ENCODE measurements around the gene ALAD. TPM values are rescaled to one million over a fixed set of nuclear protein-coding genes. Genes with fewer than 3 reads are reported as not detected.

Gene ALAD
- total and polyA plus RNA-seq, 2 of the 13 experiments (the other 11 are each of a cell fraction or from before 2014, with no cell fraction given): 21.8 to 30.1 TPM

GRCh38 chr9:113410207-113410864 lies 9.3 kb upstream of the ALAD start, which contains the start of the genes C9orf43 and POLE3 (continued):
- TF ChIP-seq GLMP (CRISPR knock-in tag; IDR thresholded peaks at IDR 0.05; ENCODE audit: borderline replicate concordance) (no peak), ZNF276 (CRISPR knock-in tag; IDR thresholded peaks at IDR 0.05; ENCODE audit: low read depth) (0 out of 2 replicates have a peak, but pooled peaks have one; percentile 34), FOXK2 (IDR thresholded peaks at IDR 0.05) (no peak; the same call in 1 of the 2 replicates), DZIP1 (CRISPR knock-in tag; IDR thresholded peaks at IDR 0.05) (0 out of 2 replicates have a peak, but pooled peaks have one; percentile 1), ZSCAN5A (CRISPR knock-in tag; IDR thresholded peaks at IDR 0.05; ENCODE audit: borderline replicate concordance) (peak; percentile 88), ZNF234 (CRISPR knock-in tag; conservative IDR thresholded peaks at IDR 0.05) (no peak), GTF3A (CRISPR knock-in tag; conservative IDR thresholded peaks at IDR 0.05) (peak; percentile 91; the same call in 1 of the 2 replicates), ZNF263 (CRISPR knock-in tag; IDR thresholded peaks at IDR 0.05) (peak; percentile 82), FOXO4 (CRISPR knock-in tag; conservative IDR thresholded peaks at IDR 0.05) (no peak), IKZF4 (CRISPR knock-in tag; IDR thresholded peaks at IDR 0.05; ENCODE audit: borderline replicate concordance, low read depth, not compliant biosample characterization) (no peak), ZNF557 (CRISPR knock-in tag; IDR thresholded peaks at IDR 0.05) (no peak), TRIM24 (CRISPR knock-in tag; IDR thresholded peaks at IDR 0.05) (no peak), ZNF576 (CRISPR knock-in tag; IDR thresholded peaks at IDR 0.05) (no peak), HDAC1 (CRISPR knock-in tag; IDR thresholded peaks at IDR 0.05) (peak; percentile 95), ZNF597 (CRISPR knock-in tag; IDR thresholded peaks at IDR 0.05) (no peak)

Data from HepG2 (cell line).